ENCODE data around the gene CSF3R. TPM values are rescaled to one million over a fixed set of nuclear protein-coding genes. Genes with fewer than 3 reads are reported as not detected.

Gene CSF3R
- total and polyA plus RNA-seq, 2 experiments from 2014 or later, result not detected

DNA sequence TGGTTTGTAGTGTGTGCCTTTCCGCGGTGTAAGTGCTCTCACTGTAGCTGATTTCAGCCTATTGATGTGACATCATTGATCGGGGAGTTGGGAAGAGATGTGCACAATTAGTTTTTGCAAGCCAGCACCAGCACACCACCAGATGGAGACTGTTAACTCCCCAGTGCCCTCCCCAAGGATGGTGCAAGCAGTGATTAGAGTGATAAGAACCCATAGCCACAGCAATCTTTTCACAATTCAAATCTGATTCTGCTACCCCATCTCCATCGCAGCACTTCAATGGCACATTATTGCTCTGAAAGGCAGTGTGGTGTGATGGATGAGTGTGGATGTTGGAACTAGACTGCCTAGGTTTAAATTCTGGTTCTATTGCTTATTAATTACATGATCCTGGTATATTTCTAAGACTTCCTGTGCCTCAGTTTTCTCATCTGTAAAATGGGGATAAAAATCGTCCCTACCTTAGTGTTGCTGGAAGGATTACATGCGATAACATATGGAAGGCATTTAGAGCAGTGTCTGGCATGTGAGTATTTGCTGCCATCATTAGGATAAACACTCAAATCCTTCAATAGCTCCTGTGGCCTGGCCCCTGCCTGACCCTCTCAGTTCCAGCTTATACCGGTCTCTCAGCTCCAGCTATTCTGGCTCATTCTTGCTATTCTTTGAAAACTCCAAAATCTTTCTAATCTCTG, 6.7 kb downstream of the CSF3R start:
- Histone ChIP-seq H3K27ac (ENCODE audit: low read depth) (no peak overlapping the region), H2AFZ (no peak overlapping the region), H3K9me2 (ENCODE audit: insufficient read depth) (no peaks in the 10 kb centered on the region), H3K27me3 (ENCODE audit: insufficient read depth) (no peaks in the 10 kb centered on the region), H3K4me3 (no peak overlapping the region), H3K4me1 (ENCODE audit: insufficient read depth) (no peaks in the 10 kb centered on the region), H3K79me2 (replicated peaks; ENCODE audit: insufficient read depth) (no peaks in the 10 kb centered on the region), H3K4me2 (no peak overlapping the region), H4K20me1 (replicated peaks; ENCODE audit: insufficient read depth) (no peaks in the 10 kb centered on the region), H3F3A (replicated peaks; ENCODE audit: low read depth) (no peaks in the 10 kb centered on the region), H3K36me3 (ENCODE audit: insufficient read depth) (no peaks in the 10 kb centered on the region)
- no peak for DNase-seq (ENCODE audit: low spot score)
- Mint-ChIP-seq H3K36me3 (ENCODE audit: low read depth) (no peaks in the 10 kb centered on the region), H3K4me1 (peaks cover 5% of the 10 kb centered on the region; the same call in 2 of the 3 replicates), H3K27me3 (ENCODE audit: insufficient read depth, low read depth, poor library complexity) (no peaks in the 10 kb centered on the region), H3K4me3 (no peak overlapping the region), H3K9me3 (no peaks in the 10 kb centered on the region), H3K27ac (no peak overlapping the region)
- TF ChIP-seq EZH2phosphoT487 (IDR thresholded peaks at IDR 0.05; ENCODE audit: unreplicated experiment) (no peak), EZH2 (IDR thresholded peaks at IDR 0.05; ENCODE audit: low read depth, unreplicated experiment) (no peak), POLR2AphosphoS5 (IDR thresholded peaks at IDR 0.05; ENCODE audit: low read depth) (no peak), JUNB (IDR thresholded peaks at IDR 0.05; ENCODE audit: unreplicated experiment) (no peak), STAT1 (IDR thresholded peaks at IDR 0.05; ENCODE audit: unreplicated experiment) (no peak), ZNF114 (CRISPR knock-in tag; IDR thresholded peaks at IDR 0.05) (no peak), ZNF331 (CRISPR knock-in tag; IDR thresholded peaks at IDR 0.05; ENCODE audit: low read depth) (no peak), CREB1 (CRISPR knock-in tag; IDR thresholded peaks at IDR 0.05; ENCODE audit: low read depth) (no peak), NANOG (IDR thresholded peaks at IDR 0.05; ENCODE audit: borderline replicate concordance) (no peak)
- TF ChIP-seq, protein P1, sequence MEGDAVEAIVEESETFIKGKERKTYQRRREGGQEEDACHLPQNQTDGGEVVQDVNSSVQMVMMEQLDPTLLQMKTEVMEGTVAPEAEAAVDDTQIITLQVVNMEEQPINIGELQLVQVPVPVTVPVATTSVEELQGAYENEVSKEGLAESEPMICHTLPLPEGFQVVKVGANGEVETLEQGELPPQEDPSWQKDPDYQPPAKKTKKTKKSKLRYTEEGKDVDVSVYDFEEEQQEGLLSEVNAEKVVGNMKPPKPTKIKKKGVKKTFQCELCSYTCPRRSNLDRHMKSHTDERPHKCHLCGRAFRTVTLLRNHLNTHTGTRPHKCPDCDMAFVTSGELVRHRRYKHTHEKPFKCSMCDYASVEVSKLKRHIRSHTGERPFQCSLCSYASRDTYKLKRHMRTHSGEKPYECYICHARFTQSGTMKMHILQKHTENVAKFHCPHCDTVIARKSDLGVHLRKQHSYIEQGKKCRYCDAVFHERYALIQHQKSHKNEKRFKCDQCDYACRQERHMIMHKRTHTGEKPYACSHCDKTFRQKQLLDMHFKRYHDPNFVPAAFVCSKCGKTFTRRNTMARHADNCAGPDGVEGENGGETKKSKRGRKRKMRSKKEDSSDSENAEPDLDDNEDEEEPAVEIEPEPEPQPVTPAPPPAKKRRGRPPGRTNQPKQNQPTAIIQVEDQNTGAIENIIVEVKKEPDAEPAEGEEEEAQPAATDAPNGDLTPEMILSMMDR (conservative IDR thresholded peaks at IDR 0.05; ENCODE audit: low read depth in 2 of 2), result no peak; a peak in 1 of 4 replicates
- TF ChIP-seq, protein P2, sequence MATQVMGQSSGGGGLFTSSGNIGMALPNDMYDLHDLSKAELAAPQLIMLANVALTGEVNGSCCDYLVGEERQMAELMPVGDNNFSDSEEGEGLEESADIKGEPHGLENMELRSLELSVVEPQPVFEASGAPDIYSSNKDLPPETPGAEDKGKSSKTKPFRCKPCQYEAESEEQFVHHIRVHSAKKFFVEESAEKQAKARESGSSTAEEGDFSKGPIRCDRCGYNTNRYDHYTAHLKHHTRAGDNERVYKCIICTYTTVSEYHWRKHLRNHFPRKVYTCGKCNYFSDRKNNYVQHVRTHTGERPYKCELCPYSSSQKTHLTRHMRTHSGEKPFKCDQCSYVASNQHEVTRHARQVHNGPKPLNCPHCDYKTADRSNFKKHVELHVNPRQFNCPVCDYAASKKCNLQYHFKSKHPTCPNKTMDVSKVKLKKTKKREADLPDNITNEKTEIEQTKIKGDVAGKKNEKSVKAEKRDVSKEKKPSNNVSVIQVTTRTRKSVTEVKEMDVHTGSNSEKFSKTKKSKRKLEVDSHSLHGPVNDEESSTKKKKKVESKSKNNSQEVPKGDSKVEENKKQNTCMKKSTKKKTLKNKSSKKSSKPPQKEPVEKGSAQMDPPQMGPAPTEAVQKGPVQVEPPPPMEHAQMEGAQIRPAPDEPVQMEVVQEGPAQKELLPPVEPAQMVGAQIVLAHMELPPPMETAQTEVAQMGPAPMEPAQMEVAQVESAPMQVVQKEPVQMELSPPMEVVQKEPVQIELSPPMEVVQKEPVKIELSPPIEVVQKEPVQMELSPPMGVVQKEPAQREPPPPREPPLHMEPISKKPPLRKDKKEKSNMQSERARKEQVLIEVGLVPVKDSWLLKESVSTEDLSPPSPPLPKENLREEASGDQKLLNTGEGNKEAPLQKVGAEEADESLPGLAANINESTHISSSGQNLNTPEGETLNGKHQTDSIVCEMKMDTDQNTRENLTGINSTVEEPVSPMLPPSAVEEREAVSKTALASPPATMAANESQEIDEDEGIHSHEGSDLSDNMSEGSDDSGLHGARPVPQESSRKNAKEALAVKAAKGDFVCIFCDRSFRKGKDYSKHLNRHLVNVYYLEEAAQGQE (IDR thresholded peaks at IDR 0.05; ENCODE audit: unreplicated experiment), result no peak
- TF ChIP-seq, protein P3, sequence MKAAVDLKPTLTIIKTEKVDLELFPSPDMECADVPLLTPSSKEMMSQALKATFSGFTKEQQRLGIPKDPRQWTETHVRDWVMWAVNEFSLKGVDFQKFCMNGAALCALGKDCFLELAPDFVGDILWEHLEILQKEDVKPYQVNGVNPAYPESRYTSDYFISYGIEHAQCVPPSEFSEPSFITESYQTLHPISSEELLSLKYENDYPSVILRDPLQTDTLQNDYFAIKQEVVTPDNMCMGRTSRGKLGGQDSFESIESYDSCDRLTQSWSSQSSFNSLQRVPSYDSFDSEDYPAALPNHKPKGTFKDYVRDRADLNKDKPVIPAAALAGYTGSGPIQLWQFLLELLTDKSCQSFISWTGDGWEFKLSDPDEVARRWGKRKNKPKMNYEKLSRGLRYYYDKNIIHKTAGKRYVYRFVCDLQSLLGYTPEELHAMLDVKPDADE (IDR thresholded peaks at IDR 0.05), result no peak
- TF ChIP-seq, protein P4, sequence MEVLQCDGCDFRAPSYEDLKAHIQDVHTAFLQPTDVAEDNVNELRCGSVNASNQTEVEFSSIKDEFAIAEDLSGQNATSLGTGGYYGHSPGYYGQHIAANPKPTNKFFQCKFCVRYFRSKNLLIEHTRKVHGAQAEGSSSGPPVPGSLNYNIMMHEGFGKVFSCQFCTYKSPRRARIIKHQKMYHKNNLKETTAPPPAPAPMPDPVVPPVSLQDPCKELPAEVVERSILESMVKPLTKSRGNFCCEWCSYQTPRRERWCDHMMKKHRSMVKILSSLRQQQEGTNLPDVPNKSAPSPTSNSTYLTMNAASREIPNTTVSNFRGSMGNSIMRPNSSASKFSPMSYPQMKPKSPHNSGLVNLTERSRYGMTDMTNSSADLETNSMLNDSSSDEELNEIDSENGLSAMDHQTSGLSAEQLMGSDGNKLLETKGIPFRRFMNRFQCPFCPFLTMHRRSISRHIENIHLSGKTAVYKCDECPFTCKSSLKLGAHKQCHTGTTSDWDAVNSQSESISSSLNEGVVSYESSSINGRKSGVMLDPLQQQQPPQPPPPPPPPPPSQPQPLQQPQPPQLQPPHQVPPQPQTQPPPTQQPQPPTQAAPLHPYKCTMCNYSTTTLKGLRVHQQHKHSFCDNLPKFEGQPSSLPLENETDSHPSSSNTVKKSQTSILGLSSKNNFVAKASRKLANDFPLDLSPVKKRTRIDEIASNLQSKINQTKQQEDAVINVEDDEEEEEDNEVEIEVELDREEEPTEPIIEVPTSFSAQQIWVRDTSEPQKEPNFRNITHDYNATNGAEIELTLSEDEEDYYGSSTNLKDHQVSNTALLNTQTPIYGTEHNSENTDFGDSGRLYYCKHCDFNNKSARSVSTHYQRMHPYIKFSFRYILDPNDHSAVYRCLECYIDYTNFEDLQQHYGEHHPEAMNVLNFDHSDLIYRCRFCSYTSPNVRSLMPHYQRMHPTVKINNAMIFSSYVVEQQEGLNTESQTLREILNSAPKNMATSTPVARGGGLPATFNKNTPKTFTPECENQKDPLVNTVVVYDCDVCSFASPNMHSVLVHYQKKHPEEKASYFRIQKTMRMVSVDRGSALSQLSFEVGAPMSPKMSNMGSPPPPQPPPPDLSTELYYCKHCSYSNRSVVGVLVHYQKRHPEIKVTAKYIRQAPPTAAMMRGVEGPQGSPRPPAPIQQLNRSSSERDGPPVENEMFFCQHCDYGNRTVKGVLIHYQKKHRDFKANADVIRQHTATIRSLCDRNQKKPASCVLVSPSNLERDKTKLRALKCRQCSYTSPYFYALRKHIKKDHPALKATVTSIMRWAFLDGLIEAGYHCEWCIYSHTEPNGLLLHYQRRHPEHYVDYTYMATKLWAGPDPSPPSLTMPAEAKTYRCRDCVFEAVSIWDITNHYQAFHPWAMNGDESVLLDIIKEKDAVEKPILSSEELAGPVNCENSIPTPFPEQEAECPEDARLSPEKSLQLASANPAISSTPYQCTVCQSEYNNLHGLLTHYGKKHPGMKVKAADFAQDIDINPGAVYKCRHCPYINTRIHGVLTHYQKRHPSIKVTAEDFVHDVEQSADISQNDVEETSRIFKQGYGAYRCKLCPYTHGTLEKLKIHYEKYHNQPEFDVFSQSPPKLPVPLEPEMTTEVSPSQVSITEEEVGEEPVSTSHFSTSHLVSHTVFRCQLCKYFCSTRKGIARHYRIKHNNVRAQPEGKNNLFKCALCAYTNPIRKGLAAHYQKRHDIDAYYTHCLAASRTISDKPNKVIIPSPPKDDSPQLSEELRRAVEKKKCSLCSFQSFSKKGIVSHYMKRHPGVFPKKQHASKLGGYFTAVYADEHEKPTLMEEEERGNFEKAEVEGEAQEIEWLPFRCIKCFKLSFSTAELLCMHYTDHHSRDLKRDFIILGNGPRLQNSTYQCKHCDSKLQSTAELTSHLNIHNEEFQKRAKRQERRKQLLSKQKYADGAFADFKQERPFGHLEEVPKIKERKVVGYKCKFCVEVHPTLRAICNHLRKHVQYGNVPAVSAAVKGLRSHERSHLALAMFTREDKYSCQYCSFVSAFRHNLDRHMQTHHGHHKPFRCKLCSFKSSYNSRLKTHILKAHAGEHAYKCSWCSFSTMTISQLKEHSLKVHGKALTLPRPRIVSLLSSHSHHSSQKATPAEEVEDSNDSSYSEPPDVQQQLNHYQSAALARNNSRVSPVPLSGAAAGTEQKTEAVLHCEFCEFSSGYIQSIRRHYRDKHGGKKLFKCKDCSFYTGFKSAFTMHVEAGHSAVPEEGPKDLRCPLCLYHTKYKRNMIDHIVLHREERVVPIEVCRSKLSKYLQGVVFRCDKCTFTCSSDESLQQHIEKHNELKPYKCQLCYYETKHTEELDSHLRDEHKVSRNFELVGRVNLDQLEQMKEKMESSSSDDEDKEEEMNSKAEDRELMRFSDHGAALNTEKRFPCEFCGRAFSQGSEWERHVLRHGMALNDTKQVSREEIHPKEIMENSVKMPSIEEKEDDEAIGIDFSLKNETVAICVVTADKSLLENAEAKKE (CRISPR knock-in tag; IDR thresholded peaks at IDR 0.05), result no peak
- no peak for ATAC-seq
